GM19025 (cell line): ENCODE results near the gene OR8I2.
"Not testable (repeated sequence)": the region's sequence is repeated elsewhere in the genome, so short reads cannot be mapped to it uniquely, and the experiment has no call there.

ENCODE experiments used
- ATAC-seq: cut with Tn5 transposase; IDR thresholded peaks from one replicate; pipeline ENCODE4 v1.9.1; 2021; ENCODE audit warnings: mild to moderate bottlenecking, low read depth, moderate library complexity; ENCODE audit not compliant: unreplicated experiment

OR8I2 gene

GRCh38 chr11:56093008-56093407, at the start of gene OR8I2:
OR8I2 (plus strand) TSS chr11:56093308; CDS start chr11:56093308, 0 bp downstream.
- ATAC-seq = no peak

DNA sequence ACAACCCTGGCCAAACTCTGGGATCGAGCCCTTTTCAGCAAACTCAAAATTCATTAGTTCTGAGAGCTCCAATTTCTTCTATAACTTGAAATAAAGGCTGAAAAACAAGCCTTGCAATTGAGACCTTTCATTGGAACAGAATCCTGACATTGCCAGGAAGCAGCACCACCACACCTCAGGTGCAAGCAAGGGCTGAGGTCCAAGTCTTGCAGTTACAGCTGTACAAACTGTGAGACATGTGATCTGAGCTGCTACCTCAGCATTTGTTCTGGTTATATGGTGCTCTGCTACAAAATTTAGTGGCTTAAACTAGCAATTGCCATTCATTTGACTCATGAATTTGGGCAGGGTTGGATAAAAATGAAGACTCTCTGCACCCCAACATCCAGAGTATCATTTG, 47.6 kb upstream of the OR8I2 start:
- ATAC-seq = no peak

GRCh38 chr11:56048480-56048879, 44.6 kb upstream of the OR8I2 start:
- no peak for ATAC-seq

DNA sequence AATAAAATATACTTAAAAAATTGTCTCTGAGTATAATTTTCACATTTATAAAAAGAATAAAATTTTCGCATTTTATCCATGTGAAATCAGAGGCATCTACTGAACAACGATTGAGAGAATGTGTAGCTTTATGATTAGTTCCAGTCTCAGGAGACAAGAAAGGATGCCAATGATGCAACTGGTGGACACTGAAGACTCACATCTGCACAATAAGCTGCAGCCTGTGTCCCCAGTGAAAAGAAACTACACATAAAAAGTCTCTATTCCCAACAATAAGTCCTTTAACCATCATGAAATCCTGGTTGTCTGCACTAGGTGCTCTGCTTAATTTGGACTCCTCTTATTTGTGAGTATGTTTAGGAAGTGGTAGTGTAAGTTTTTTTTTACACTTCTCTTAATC, 43.6 kb upstream of the OR8I2 start:
- ATAC-seq = no peak

- not testable (repeated sequence) for ATAC-seq
These were observed 36.7 kb upstream of the OR8I2 start for GRCh38 chr11:56056366-56056765.

- not testable (repeated sequence) for ATAC-seq
These were observed 35.4 kb upstream of the OR8I2 start for GRCh38 chr11:56057661-56058237.

DNA sequence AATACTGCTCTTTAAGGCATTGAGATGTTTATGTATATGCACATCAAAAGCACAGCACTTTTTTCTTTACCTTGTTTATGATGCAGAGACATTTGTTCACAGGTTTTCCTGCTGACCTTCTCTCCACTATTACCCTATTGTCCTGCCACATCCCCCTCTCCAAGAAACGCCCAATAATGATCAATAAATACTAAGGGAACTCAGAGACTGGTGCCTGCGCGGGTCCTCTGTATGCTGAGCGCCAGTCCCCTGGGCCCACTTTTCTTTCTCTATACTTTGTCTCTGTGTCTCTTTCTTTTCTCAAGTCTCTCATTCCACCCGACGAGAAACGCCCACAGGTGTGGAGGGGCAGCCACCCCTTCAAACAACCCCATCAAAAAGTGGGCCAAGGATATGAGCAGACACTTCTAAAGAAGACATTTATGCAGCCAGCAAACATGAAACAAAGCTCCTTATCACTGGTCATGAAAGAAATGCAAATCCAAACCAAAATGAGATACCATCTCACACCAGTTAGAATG, 34.8 kb upstream of the OR8I2 start:
- not testable (repeated sequence) for ATAC-seq

- ATAC-seq = no peak
These were observed 26.1 kb upstream of the OR8I2 start for GRCh38 chr11:56066980-56067379.

GRCh38 chr11:56089697-56090096, 3.4 kb upstream of the OR8I2 start:
- no peak for ATAC-seq

DNA sequence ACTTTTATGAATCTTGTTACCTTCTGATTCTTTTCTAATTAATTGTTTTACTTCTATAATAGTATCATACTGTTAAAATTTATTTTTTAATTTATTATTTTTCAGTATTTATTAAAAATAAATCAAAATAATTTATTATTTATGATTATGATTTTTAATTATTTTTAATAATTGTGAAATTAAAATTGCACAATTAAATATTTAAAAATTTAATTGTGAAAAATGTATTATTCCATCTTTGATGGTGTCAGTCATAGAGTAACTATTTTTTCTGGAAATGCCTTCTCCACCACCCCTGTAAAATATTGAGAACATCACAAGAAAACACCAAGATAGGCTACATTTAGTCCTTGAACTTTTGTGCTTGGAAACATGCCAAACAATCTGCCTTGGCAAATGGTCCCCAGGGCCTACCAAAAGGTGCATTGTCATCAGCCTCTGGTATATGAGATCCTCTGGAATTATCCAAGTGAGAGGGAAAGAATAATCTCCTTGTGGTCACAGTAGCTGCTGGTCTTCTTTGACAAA, 10.2 kb downstream of the OR8I2 start, which contains the start of gene OR8H2:
TSS of gene OR8H2 (plus strand) at position 478 of the 528 bp plus-strand sequence. CDS start 1,356 bp downstream, outside the sequence.
- no peak for ATAC-seq

DNA sequence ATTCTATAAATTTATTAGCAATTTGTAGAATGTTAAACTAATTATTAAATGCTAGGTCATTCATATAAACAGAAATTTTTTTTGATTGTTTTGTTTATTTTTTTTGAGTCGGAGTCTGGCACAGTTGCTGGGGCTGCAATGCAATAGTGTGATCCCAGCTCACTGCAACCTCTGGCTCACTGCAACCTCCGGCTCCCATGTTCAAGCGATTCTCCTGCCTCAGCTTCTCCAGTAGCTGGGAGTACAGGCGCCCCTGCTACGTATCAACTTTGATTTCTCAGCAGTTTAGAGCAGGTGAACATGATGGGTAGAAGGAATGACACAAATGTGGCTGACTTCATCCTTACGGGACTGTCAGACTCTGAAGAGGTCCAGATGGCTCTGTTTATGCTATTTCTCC, 29.0 kb downstream of the OR8I2 start, which contains the start of gene OR8H3:
TSS of gene OR8H3 (plus strand) at position 301 of the 400 bp plus-strand sequence. CDS start at position 301, 0 bp downstream.
- no peak for ATAC-seq

- no peak for ATAC-seq
These were observed 47.1 kb downstream of the OR8I2 start, which contains the start of gene OR8J3 for GRCh38 chr11:56140151-56140661. OR8J3 (minus strand) TSS chr11:56140201; CDS start chr11:56137718, 2,483 bp downstream.

GRCh38 chr11:56143681-56144080, 50.6 kb downstream of the OR8I2 start:
- not testable (repeated sequence) for ATAC-seq
